HG02678 (cell line): Measurements from ENCODE around the gene FAR1.

Experiments
- ATAC-seq: cut with Tn5 transposase; IDR thresholded peaks from one replicate; pipeline ENCODE4 v1.9.1; 2021; ENCODE audit warnings: mild to moderate bottlenecking, moderate library complexity; ENCODE audit not compliant: unreplicated experiment

The FAR1 gene

GRCh38 chr11:13775471-13775870 is 107.0 kb downstream of the FAR1 start:
- no peak for ATAC-seq

- ATAC-seq: no peak
These were observed 107.8 kb downstream of the FAR1 start for GRCh38 chr11:13776134-13776815.

- no peak for ATAC-seq
These were observed 109.0 kb downstream of the FAR1 start for GRCh38 chr11:13777341-13777985.

GRCh38 chr11:13778345-13778744 is 109.9 kb downstream of the FAR1 start:
- ATAC-seq: no peak

- no peak for ATAC-seq
These were observed 112.7 kb downstream of the FAR1 start for GRCh38 chr11:13781153-13781552.
